Esophagus muscularis mucosa (tissue), 3 donors: ENCODE results near the gene METTL15.

Experiments used
- POLR2AphosphoS5 ChIP-seq, 2 donors: sonication (generic); formaldehyde crosslinking; IDR thresholded peaks; one replicate each; pipeline ENCODE4 v1.6.1; 2017; ENCODE audit warnings: antibody characterized with exemption in 2 of 2
- TF ChIP-seq, protein P1 (sequence below), 3 experiments: fragments of 200-600 bp in 2 of 3; fragments of 450-650 bp in 1 of 3; sonication (generic) in 2 of 3; IDR thresholded peaks; one replicate each; pipeline ENCODE4 v1.5.1; 2017 to 2019; ENCODE audit warnings: antibody characterized with exemption in 3 of 3, mild to moderate bottlenecking in 2 of 3, moderate library complexity in 1 of 3

- no peak for TF ChIP-seq POLR2AphosphoS5 (IDR thresholded peaks at IDR 0.05)
- TF ChIP-seq, protein P1, sequence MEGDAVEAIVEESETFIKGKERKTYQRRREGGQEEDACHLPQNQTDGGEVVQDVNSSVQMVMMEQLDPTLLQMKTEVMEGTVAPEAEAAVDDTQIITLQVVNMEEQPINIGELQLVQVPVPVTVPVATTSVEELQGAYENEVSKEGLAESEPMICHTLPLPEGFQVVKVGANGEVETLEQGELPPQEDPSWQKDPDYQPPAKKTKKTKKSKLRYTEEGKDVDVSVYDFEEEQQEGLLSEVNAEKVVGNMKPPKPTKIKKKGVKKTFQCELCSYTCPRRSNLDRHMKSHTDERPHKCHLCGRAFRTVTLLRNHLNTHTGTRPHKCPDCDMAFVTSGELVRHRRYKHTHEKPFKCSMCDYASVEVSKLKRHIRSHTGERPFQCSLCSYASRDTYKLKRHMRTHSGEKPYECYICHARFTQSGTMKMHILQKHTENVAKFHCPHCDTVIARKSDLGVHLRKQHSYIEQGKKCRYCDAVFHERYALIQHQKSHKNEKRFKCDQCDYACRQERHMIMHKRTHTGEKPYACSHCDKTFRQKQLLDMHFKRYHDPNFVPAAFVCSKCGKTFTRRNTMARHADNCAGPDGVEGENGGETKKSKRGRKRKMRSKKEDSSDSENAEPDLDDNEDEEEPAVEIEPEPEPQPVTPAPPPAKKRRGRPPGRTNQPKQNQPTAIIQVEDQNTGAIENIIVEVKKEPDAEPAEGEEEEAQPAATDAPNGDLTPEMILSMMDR (IDR thresholded peaks at IDR 0.05), result no peak
These were observed 239.2 kb downstream of the METTL15 start for GRCh38 chr11:28347371-28347770.
